H1 (cell line): Measurements from ENCODE around the gene HOXB3.

Source experiments
- CEBPB ChIP-seq: IDR thresholded peaks from 2 replicates; pipeline ENCODE4 v1.6.1; 2012; ENCODE audit warnings: low read depth, low read length
- CHD2 ChIP-seq: IDR thresholded peaks from 2 replicates; pipeline ENCODE4 v1.6.1; 2012; ENCODE audit warnings: low read length, improper control_type of control experiment
- CTCF ChIP-seq, 3 experiments: IDR thresholded peaks; 1 replicate in 2 of 3; 2 replicates in 1 of 3; pipeline versions ENCODE4 v1.5.1 to v1.6.1; 2011; ENCODE audit warnings: low read length in 3 of 3, mild to moderate bottlenecking in 3 of 3, inconsistent platforms in 2 of 3, low read depth in 1 of 3, moderate library complexity in 1 of 3; ENCODE audit not compliant: insufficient read depth in 1 of 3; ENCODE audit errors: control extremely low read depth in 1 of 3
- EGR1 ChIP-seq: IDR thresholded peaks from 2 replicates; pipeline ENCODE4 v1.6.1; 2011; ENCODE audit warnings: low read depth, low read length, borderline replicate concordance
- EP300 ChIP-seq, 2 experiments: IDR thresholded peaks; 1 replicate in 1 of 2; 2 replicates in 1 of 2; pipeline ENCODE4 v1.6.1; 2011 to 2012; ENCODE audit warnings: low read depth in 2 of 2, low read length in 2 of 2, mild to moderate bottlenecking in 2 of 2, borderline replicate concordance in 1 of 2, inconsistent platforms in 1 of 2, moderate library complexity in 1 of 2
- HDAC2 ChIP-seq, 2 experiments: fragments of 300-600 bp in 1 of 2; sonication (generic) in 1 of 2; IDR thresholded peaks; 2 replicates each; pipeline ENCODE4 v1.6.1; 2011 to 2012; ENCODE audit warnings: low read depth in 2 of 2, low read length in 2 of 2, mild to moderate bottlenecking in 2 of 2, moderate library complexity in 2 of 2, borderline replicate concordance in 1 of 2, inconsistent platforms in 1 of 2
- KDM1A ChIP-seq: fragments of 200-600, 300-600 bp; sonication (generic); IDR thresholded peaks from 2 replicates; pipeline ENCODE4 v1.7.1; 2016; ENCODE audit warnings: mild to moderate bottlenecking, low read length, borderline replicate concordance
- MAFK ChIP-seq: IDR thresholded peaks from 2 replicates; pipeline ENCODE4 v1.6.1; 2012; ENCODE audit warnings: low read depth, mild to moderate bottlenecking, improper control_type of control experiment, low read length
- POLR2A ChIP-seq, 2 experiments: IDR thresholded peaks; 1 replicate in 1 of 2; 2 replicates in 1 of 2; pipeline ENCODE4 v1.6.1; 2011; ENCODE audit warnings: low read depth in 2 of 2, low read length in 2 of 2, mild to moderate bottlenecking in 2 of 2; ENCODE audit errors: control extremely low read depth in 1 of 2
- TAF1 ChIP-seq: IDR thresholded peaks from 2 replicates; pipeline ENCODE4 v1.6.1; 2011; ENCODE audit warnings: mild to moderate bottlenecking, low read depth, low read length
- YY1 ChIP-seq: IDR thresholded peaks from 2 replicates; pipeline ENCODE4 v1.6.1; 2011; ENCODE audit warnings: low read depth, mild to moderate bottlenecking, low read length

GRCh38 chr17:48595278-48595999, 5.4 kb upstream of the HOXB3 start:
- TF ChIP-seq CTCF (IDR thresholded peaks at IDR 0.05; ENCODE audit: control extremely low read depth in 1 of 3, insufficient read depth in 1 of 3, low read depth in 1 of 3, low read length in 3 of 3) (no peak), HDAC2 (IDR thresholded peaks at IDR 0.05; ENCODE audit: borderline replicate concordance in 1 of 2, low read depth in 2 of 2, low read length in 2 of 2) (no peak), CHD2 (no peak), KDM1A (no peak), MAFK (no peak), CEBPB (no peak), POLR2A (IDR thresholded peaks at IDR 0.05; ENCODE audit: control extremely low read depth in 1 of 2, low read depth in 2 of 2, low read length in 2 of 2) (no peak), EGR1 (no peak), YY1 (no peak), EP300 (IDR thresholded peaks at IDR 0.05; ENCODE audit: borderline replicate concordance in 1 of 2, low read depth in 2 of 2, low read length in 2 of 2) (no peak), TAF1 (no peak)
